ENCODE data around the gene CCDC85B. TPM values are rescaled to one million over a fixed set of nuclear protein-coding genes. Genes with fewer than 3 reads are reported as not detected.

The CCDC85B gene
- total RNA-seq, 1 donor from 2014 or later, result 27.9 TPM

Other genes starting within 250 kb of the CCDC85B start
- 31.0 TPM for gene RELA, start 227.8 kb upstream of the CCDC85B start, total RNA-seq
- 40.8 TPM for gene KAT5, start 178.4 kb upstream of the CCDC85B start, total RNA-seq
- gene RNASEH2C, start 169.9 kb upstream of the CCDC85B start, total RNA-seq, result 49.5 TPM
- gene AP5B1, start 109.7 kb upstream of the CCDC85B start, total RNA-seq, result 6.5 TPM
- gene OVOL1, start 103.6 kb upstream of the CCDC85B start, total RNA-seq, result not detected
- not detected for gene SNX32, start 56.7 kb upstream of the CCDC85B start, total RNA-seq
- 288 TPM for gene CFL1, start 32.5 kb upstream of the CCDC85B start, total RNA-seq
- 30.7 TPM for gene MUS81, start 30.2 kb upstream of the CCDC85B start, total RNA-seq
- 80.0 TPM for gene EFEMP2, start 17.9 kb upstream of the CCDC85B start, total RNA-seq
- 0.73 TPM for gene CTSW, start 10.8 kb upstream of the CCDC85B start, total RNA-seq
- 37.7 TPM for gene FIBP, start 2.2 kb upstream of the CCDC85B start, total RNA-seq
- gene FOSL1, start 9.7 kb downstream of the CCDC85B start, total RNA-seq, result 0.70 TPM
- 36.1 TPM for gene C11orf68, start 28.4 kb downstream of the CCDC85B start, total RNA-seq
- gene DRAP1, start 28.8 kb downstream of the CCDC85B start, total RNA-seq, result 81.9 TPM
- not detected for gene TSGA10IP, start 54.8 kb downstream of the CCDC85B start, total RNA-seq
- gene SART1, start 71.1 kb downstream of the CCDC85B start, total RNA-seq, result 24.5 TPM
- 20.1 TPM for gene EIF1AD, start 111.5 kb downstream of the CCDC85B start, total RNA-seq
- gene BANF1, start 111.8 kb downstream of the CCDC85B start, total RNA-seq, result 256 TPM
- gene CST6, start 121.3 kb downstream of the CCDC85B start, total RNA-seq, result not detected
- gene CATSPER1, start 135.8 kb downstream of the CCDC85B start, total RNA-seq, result not detected
- gene GAL3ST3, start 158.5 kb downstream of the CCDC85B start, total RNA-seq, result 0.73 TPM
- 61.2 TPM for gene SF3B2, start 161.7 kb downstream of the CCDC85B start, total RNA-seq
- 46.5 TPM for gene PACS1, start 179.6 kb downstream of the CCDC85B start, total RNA-seq